ENCODE results near the gene CORO2B. TPM values are rescaled to one million over a fixed set of nuclear protein-coding genes. Genes with fewer than 3 reads are reported as not detected.

Gene CORO2B
- total RNA-seq, 1 donor from 2014 or later = 1.0 TPM

GRCh38 chr15:68698708-68699107, 119.9 kb downstream of the CORO2B start:
- Histone ChIP-seq H3K4me3 (ENCODE audit: low read length in 3 of 3) (no peak overlapping the region), H3K4me1 (ENCODE audit: control insufficient read depth in 3 of 3, insufficient read depth in 3 of 3, low read length in 3 of 3) (peaks cover 21 to 31% (median 21%) of the 10 kb centered on the region in 3 donors), H3K27me3 (ENCODE audit: control insufficient read depth in 3 of 3, insufficient read depth in 3 of 3, low read length in 3 of 3) (no peaks in the 10 kb centered on the region), H3K27ac (ENCODE audit: low read depth, low read length) (no peak overlapping the region), H3K9ac (ENCODE audit: low read depth in 1 of 3, low read length in 3 of 3) (no peak overlapping the region), H3K36me3 (ENCODE audit: control insufficient read depth in 3 of 3, insufficient read depth in 3 of 3, low read length in 3 of 3) (no peaks in the 10 kb centered on the region), H3K9me3 (ENCODE audit: control insufficient read depth in 3 of 3, low read length in 3 of 3) (no peaks in the 10 kb centered on the region)

GRCh38 chr15:68699124-68699880, 120.5 kb downstream of the CORO2B start:
- H3K9ac ChIP-seq (ENCODE audit: low read depth in 1 of 3, low read length in 3 of 3) = no peak overlapping the region

GRCh38 chr15:68699881-68700454, 121.2 kb downstream of the CORO2B start:
- Histone ChIP-seq H3K9ac (ENCODE audit: low read depth in 1 of 3, low read length in 3 of 3) (peak overlapping the region; percentile 47 to 62 (median 54)), H3K36me3 (ENCODE audit: control insufficient read depth in 3 of 3, insufficient read depth in 3 of 3, low read length in 3 of 3) (no peaks in the 10 kb centered on the region), H3K4me1 (ENCODE audit: control insufficient read depth in 3 of 3, insufficient read depth in 3 of 3, low read length in 3 of 3) (peaks cover 23 to 37% (median 26%) of the 10 kb centered on the region in 3 donors), H3K27me3 (ENCODE audit: control insufficient read depth in 3 of 3, insufficient read depth in 3 of 3, low read length in 3 of 3) (no peaks in the 10 kb centered on the region), H3K9me3 (ENCODE audit: control insufficient read depth in 3 of 3, low read length in 3 of 3) (no peaks in the 10 kb centered on the region), H3K27ac (ENCODE audit: low read depth, low read length) (peak overlapping the region; percentile 62), H3K4me3 (ENCODE audit: low read length in 3 of 3) (peak overlapping the region; percentile 41 to 56 (median 56))

More at GRCh38 chr15:68699124-68699880, 120.5 kb downstream of the CORO2B start:
- Histone ChIP-seq H3K27me3 (ENCODE audit: control insufficient read depth in 3 of 3, insufficient read depth in 3 of 3, low read length in 3 of 3) (no peaks in the 10 kb centered on the region), H3K9me3 (ENCODE audit: control insufficient read depth in 3 of 3, low read length in 3 of 3) (no peaks in the 10 kb centered on the region), H3K4me1 (ENCODE audit: control insufficient read depth in 3 of 3, insufficient read depth in 3 of 3, low read length in 3 of 3) (peaks cover 21 to 34% (median 22%) of the 10 kb centered on the region in 3 donors), H3K27ac (ENCODE audit: low read depth, low read length) (no peak overlapping the region), H3K4me3 (ENCODE audit: low read length in 3 of 3) (no peak overlapping the region), H3K36me3 (ENCODE audit: control insufficient read depth in 3 of 3, insufficient read depth in 3 of 3, low read length in 3 of 3) (no peaks in the 10 kb centered on the region)

GRCh38 chr15:68700455-68701123, 121.8 kb downstream of the CORO2B start:
- H3K27ac ChIP-seq (ENCODE audit: low read depth, low read length) = peak overlapping the region; percentile 62
- peak overlapping the region; percentile 47 to 62 (median 54) for H3K9ac ChIP-seq (ENCODE audit: low read depth in 1 of 3, low read length in 3 of 3)
- no peaks in the 10 kb centered on the region for H3K9me3 ChIP-seq (ENCODE audit: control insufficient read depth in 3 of 3, low read length in 3 of 3)
- H3K27me3 ChIP-seq (ENCODE audit: control insufficient read depth in 3 of 3, insufficient read depth in 3 of 3, low read length in 3 of 3) = no peaks in the 10 kb centered on the region
- peaks cover 23 to 37% (median 26%) of the 10 kb centered on the region in 3 donors for H3K4me1 ChIP-seq (ENCODE audit: control insufficient read depth in 3 of 3, insufficient read depth in 3 of 3, low read length in 3 of 3)
- no peaks in the 10 kb centered on the region for H3K36me3 ChIP-seq (ENCODE audit: control insufficient read depth in 3 of 3, insufficient read depth in 3 of 3, low read length in 3 of 3)
- H3K4me3 ChIP-seq (ENCODE audit: low read length in 3 of 3) = peak overlapping the region; percentile 45 to 56 (median 56)

- Histone ChIP-seq H3K4me1 (ENCODE audit: control insufficient read depth in 3 of 3, insufficient read depth in 3 of 3, low read length in 3 of 3) (peaks cover 23 to 37% (median 26%) of the 10 kb centered on the region in 3 donors), H3K4me3 (ENCODE audit: low read length in 3 of 3) (no peak overlapping the region), H3K27ac (ENCODE audit: low read depth, low read length) (no peak overlapping the region), H3K9ac (ENCODE audit: low read depth in 1 of 3, low read length in 3 of 3) (no peak overlapping the region), H3K27me3 (ENCODE audit: control insufficient read depth in 3 of 3, insufficient read depth in 3 of 3, low read length in 3 of 3) (no peaks in the 10 kb centered on the region), H3K36me3 (ENCODE audit: control insufficient read depth in 3 of 3, insufficient read depth in 3 of 3, low read length in 3 of 3) (no peaks in the 10 kb centered on the region), H3K9me3 (ENCODE audit: control insufficient read depth in 3 of 3, low read length in 3 of 3) (no peaks in the 10 kb centered on the region)
Observed at GRCh38 chr15:68701886-68702285, 123.1 kb downstream of the CORO2B start.

- Histone ChIP-seq H3K27ac (ENCODE audit: low read depth, low read length) (peak overlapping the region; percentile 44), H3K4me1 (ENCODE audit: control insufficient read depth in 3 of 3, insufficient read depth in 3 of 3, low read length in 3 of 3) (peaks cover 19 to 28% (median 20%) of the 10 kb centered on the region in 3 donors), H3K9ac (ENCODE audit: low read depth in 1 of 3, low read length in 3 of 3) (no peak overlapping the region), H3K9me3 (ENCODE audit: control insufficient read depth in 3 of 3, low read length in 3 of 3) (no peaks in the 10 kb centered on the region), H3K4me3 (ENCODE audit: low read length in 3 of 3) (peak overlapping the region in 1 of 3 donors; percentile 19), H3K36me3 (ENCODE audit: control insufficient read depth in 3 of 3, insufficient read depth in 3 of 3, low read length in 3 of 3) (no peaks in the 10 kb centered on the region), H3K27me3 (ENCODE audit: control insufficient read depth in 3 of 3, insufficient read depth in 3 of 3, low read length in 3 of 3) (no peaks in the 10 kb centered on the region)
Observed at GRCh38 chr15:68704496-68705021, 125.8 kb downstream of the CORO2B start.

GRCh38 chr15:68706256-68706655, 127.5 kb downstream of the CORO2B start:
- Histone ChIP-seq H3K9me3 (ENCODE audit: control insufficient read depth in 3 of 3, low read length in 3 of 3) (no peaks in the 10 kb centered on the region), H3K27ac (ENCODE audit: low read depth, low read length) (no peak overlapping the region), H3K4me1 (ENCODE audit: control insufficient read depth in 3 of 3, insufficient read depth in 3 of 3, low read length in 3 of 3) (peaks cover 3 to 15% (median 4%) of the 10 kb centered on the region in 3 donors)

GRCh38 chr15:68706931-68707330, 128.1 kb downstream of the CORO2B start:
- H3K9me3 ChIP-seq (ENCODE audit: control insufficient read depth in 3 of 3, low read length in 3 of 3) = no peaks in the 10 kb centered on the region
- no peaks in the 10 kb centered on the region for H3K27me3 ChIP-seq (ENCODE audit: control insufficient read depth in 3 of 3, insufficient read depth in 3 of 3, low read length in 3 of 3)
- H3K36me3 ChIP-seq (ENCODE audit: control insufficient read depth in 3 of 3, insufficient read depth in 3 of 3, low read length in 3 of 3) = no peaks in the 10 kb centered on the region
- no peak overlapping the region for H3K4me3 ChIP-seq (ENCODE audit: low read length in 3 of 3)
- no peak overlapping the region for H3K9ac ChIP-seq (ENCODE audit: low read depth in 1 of 3, low read length in 3 of 3)
- H3K27ac ChIP-seq (ENCODE audit: low read depth, low read length) = no peak overlapping the region
- H3K4me1 ChIP-seq (ENCODE audit: control insufficient read depth in 3 of 3, insufficient read depth in 3 of 3, low read length in 3 of 3) = peaks cover 3 to 14% (median 4%) of the 10 kb centered on the region in 3 donors

More at GRCh38 chr15:68706256-68706655, 127.5 kb downstream of the CORO2B start:
- H3K9ac ChIP-seq (ENCODE audit: low read depth in 1 of 3, low read length in 3 of 3) = no peak overlapping the region
- no peaks in the 10 kb centered on the region for H3K27me3 ChIP-seq (ENCODE audit: control insufficient read depth in 3 of 3, insufficient read depth in 3 of 3, low read length in 3 of 3)
- no peaks in the 10 kb centered on the region for H3K36me3 ChIP-seq (ENCODE audit: control insufficient read depth in 3 of 3, insufficient read depth in 3 of 3, low read length in 3 of 3)
- no peak overlapping the region for H3K4me3 ChIP-seq (ENCODE audit: low read length in 3 of 3)

- no peak overlapping the region for H3K9ac ChIP-seq (ENCODE audit: low read depth in 1 of 3, low read length in 3 of 3)
- H3K27me3 ChIP-seq (ENCODE audit: control insufficient read depth in 3 of 3, insufficient read depth in 3 of 3, low read length in 3 of 3) = no peaks in the 10 kb centered on the region
- H3K4me1 ChIP-seq (ENCODE audit: control insufficient read depth in 3 of 3, insufficient read depth in 3 of 3, low read length in 3 of 3) = peaks cover 3 to 10% (median 4%) of the 10 kb centered on the region in 3 donors
- H3K9me3 ChIP-seq (ENCODE audit: control insufficient read depth in 3 of 3, low read length in 3 of 3) = no peaks in the 10 kb centered on the region
- H3K4me3 ChIP-seq (ENCODE audit: low read length in 3 of 3) = no peak overlapping the region
- no peak overlapping the region for H3K27ac ChIP-seq (ENCODE audit: low read depth, low read length)
- H3K36me3 ChIP-seq (ENCODE audit: control insufficient read depth in 3 of 3, insufficient read depth in 3 of 3, low read length in 3 of 3) = no peaks in the 10 kb centered on the region
Observed at GRCh38 chr15:68707386-68707785, 128.6 kb downstream of the CORO2B start.
